K562 (cell line): ENCODE data around the gene NFS1. TPM values are rescaled to one million over a fixed set of nuclear protein-coding genes. Genes with fewer than 3 reads are reported as not detected.

ENCODE experiments used
- ARID4B ChIP-seq: sonication (generic); formaldehyde crosslinking; IDR thresholded peaks from 2 replicates; pipeline ENCODE4 v1.8.0; 2022; ENCODE audit warnings: mild to moderate bottlenecking, missing genetic modification reagents
- CBFB ChIP-seq: sonication (generic); formaldehyde crosslinking; IDR thresholded peaks from 2 replicates; pipeline ENCODE4 v1.4.0; 2020; ENCODE audit warnings: mild to moderate bottlenecking, missing genetic modification reagents
- JUN ChIP-seq, 2 experiments: sonication (generic) in 1 of 2; formaldehyde crosslinking in 1 of 2; IDR thresholded peaks; 2 replicates each; pipeline versions ENCODE4 v1.6.1 to v1.8.0; 2012 to 2022; ENCODE audit warnings: borderline replicate concordance in 2 of 2, mild to moderate bottlenecking in 2 of 2, improper control_type of control experiment in 1 of 2, low read depth in 1 of 2, low read length in 1 of 2, missing genetic modification reagents in 1 of 2
- MIER1 ChIP-seq: fragments of 450-650 bp; IDR thresholded peaks from 2 replicates; pipeline ENCODE4 v1.6.1; 2016; ENCODE audit warnings: antibody characterized with exemption, mild to moderate bottlenecking, low read depth
- MYC ChIP-seq, 2 experiments: fragments of 250-450 bp in 1 of 2; sonication (Bioruptor Pico) in 1 of 2; IDR thresholded peaks; 2 replicates each; pipeline versions ENCODE4 v1.5.1 to v1.6.1; 2012 to 2021; ENCODE audit warnings: low read depth in 2 of 2, borderline replicate concordance in 1 of 2, improper control_type of control experiment in 1 of 2, low read length in 1 of 2, mild to moderate bottlenecking in 1 of 2, moderate library complexity in 1 of 2
- NFIX ChIP-seq: fragments of 250-450 bp; sonication (Bioruptor Pico); IDR thresholded peaks from 2 replicates; pipeline ENCODE4 v1.4.0; 2020; ENCODE audit warnings: low read depth, mild to moderate bottlenecking, moderate library complexity
- PTBP1 ChIP-seq: fragments of 200-400 bp; formaldehyde crosslinking; IDR thresholded peaks from 2 replicates; pipeline ENCODE4 v1.6.1; 2017; ENCODE audit warnings: low read depth, low read length
- SMARCE1 ChIP-seq: fragments of 450-650 bp; IDR thresholded peaks from 2 replicates; pipeline ENCODE4 v1.7.1; 2016; ENCODE audit warnings: mild to moderate bottlenecking
- TCF7 ChIP-seq: sonication (generic); IDR thresholded peaks from 2 replicates; pipeline ENCODE4 v1.6.1; 2016; ENCODE audit warnings: antibody characterized with exemption, borderline replicate concordance
- YBX1 ChIP-seq: fragments of 450-650 bp; IDR thresholded peaks from 2 replicates; pipeline ENCODE4 v1.7.1; 2016; ENCODE audit warnings: mild to moderate bottlenecking
- ZMIZ1 ChIP-seq, 2 experiments: fragments of 150-350 bp in 1 of 2; IDR thresholded peaks; 2 replicates each; pipeline ENCODE4 v1.6.1; 2012 to 2016; ENCODE audit warnings: low read depth in 2 of 2, low read length in 2 of 2, mild to moderate bottlenecking in 1 of 2, moderate library complexity in 1 of 2
- ZNF232 ChIP-seq: sonication (generic); formaldehyde crosslinking; IDR thresholded peaks from 2 replicates; pipeline ENCODE4 v1.8.0; 2022; ENCODE audit warnings: mild to moderate bottlenecking, missing genetic modification reagents
- ZNF592 ChIP-seq: fragments of 450-650 bp; IDR thresholded peaks from 2 replicates; pipeline ENCODE4 v1.6.1; 2017; ENCODE audit warnings: antibody characterized with exemption, mild to moderate bottlenecking
- polyA plus RNA-seq, 8 experiments: library from polyadenylated mRNA; depleted of rRNA in 4 of 8; stranded (reverse) in 5 of 8; unstranded in 3 of 8; fragments of >200 nt; fragmentation: Nextera tagmentation in 2 of 8; fragmentation: Illumina TruSeq in 1 of 8; extraction: Ambion mirVana in 2 of 8; extraction: Trizol in 1 of 8; gene quantifications; 2 replicates each; pipeline versions ENCODE4 v1.2.1 to v1.2.3, GENCODE V29; 2011 to 2014; ENCODE audit warnings: inconsistent platforms in 1 of 8, missing spikeins in 1 of 8
- total RNA-seq, 7 experiments: library from RNA; depleted of rRNA in 6 of 7; stranded (reverse); fragments of >200 nt in 6 of 7; fragmentation: Illumina TruSeq in 2 of 7; extraction: Trizol in 2 of 7; gene quantifications; 2 replicates each; pipeline versions ENCODE4 v1.2.1 to v1.2.3, GENCODE V29; 2011 to 2021; ENCODE audit warnings: low replicate concordance in 1 of 7

NFS1 gene
- total and polyA plus RNA-seq, 9 of the 15 experiments (the other 6 are each of a cell fraction or from before 2014, with no cell fraction given): 11.5 to 84.8 (median 47.1) TPM

- no peak for TF ChIP-seq ZNF592
- peak; percentile 96 for TF ChIP-seq MYC (IDR thresholded peaks at IDR 0.05; ENCODE audit: low read depth, low read length)
- peak; percentile 93 for TF ChIP-seq MYC (CRISPR knock-in tag; IDR thresholded peaks at IDR 0.05; ENCODE audit: borderline replicate concordance, low read depth)
- TF ChIP-seq TCF7: no peak
- TF ChIP-seq MIER1: no peak
- peak in 1 of 2 experiments; percentile 73; a peak in 2 of 4 replicates for TF ChIP-seq ZMIZ1 (IDR thresholded peaks at IDR 0.05; ENCODE audit: low read depth in 2 of 2, low read length in 2 of 2)
- TF ChIP-seq YBX1: no peak
- TF ChIP-seq NFIX (CRISPR knock-in tag): no peak
- TF ChIP-seq ARID4B: peak; percentile 71
- TF ChIP-seq JUN (IDR thresholded peaks at IDR 0.05; ENCODE audit: borderline replicate concordance, low read depth, low read length): no peak
- no peak for TF ChIP-seq JUN (CRISPR knock-in tag; IDR thresholded peaks at IDR 0.05; ENCODE audit: borderline replicate concordance)
- no peak for TF ChIP-seq ZNF232 (CRISPR knock-in tag)
- TF ChIP-seq PTBP1: peak; percentile 15; the same call in 1 of the 2 replicates
- TF ChIP-seq CBFB (CRISPR knock-in tag): no peak
- TF ChIP-seq SMARCE1: no peak
These were observed 43.0 kb upstream of the NFS1 start, which contains the start of gene RBM39 (continued) for GRCh38 chr20:35741892-35742740.
